HG03064 (cell line): Measurements from ENCODE around the gene USF1.
"Not testable (repeated sequence)": the region's sequence is repeated elsewhere in the genome, so short reads cannot be mapped to it uniquely, and the experiment has no call there.

Source experiments
- ATAC-seq: cut with Tn5 transposase; IDR thresholded peaks from one replicate; pipeline ENCODE4 v1.9.1; 2021; ENCODE audit warnings: low read depth; ENCODE audit not compliant: unreplicated experiment

Gene USF1

GRCh38 chr1:161019751-161020495, 25.9 kb downstream of the USF1 start:
- peak; percentile 2 for ATAC-seq

GRCh38 chr1:161019111-161019660, 26.6 kb downstream of the USF1 start:
- not testable (repeated sequence) for ATAC-seq

GRCh38 chr1:161018631-161018930, 27.2 kb downstream of the USF1 start:
- ATAC-seq, result no peak

- ATAC-seq, result no peak
These were observed 27.8 kb downstream of the USF1 start for GRCh38 chr1:161017756-161018630.

GRCh38 chr1:161017181-161017580, 28.6 kb downstream of the USF1 start:
- ATAC-seq, result not testable (repeated sequence)

GRCh38 chr1:161016683-161017082, 29.1 kb downstream of the USF1 start:
- ATAC-seq, result not testable (repeated sequence)

GRCh38 chr1:161013488-161014230, 32.1 kb downstream of the USF1 start:
- ATAC-seq, result peak; percentile 76

- peak; percentile 20 for ATAC-seq
These were observed 32.7 kb downstream of the USF1 start for GRCh38 chr1:161013131-161013487.

GRCh38 chr1:161012420-161012819, 33.4 kb downstream of the USF1 start:
- ATAC-seq, result no peak

GRCh38 chr1:161009602-161010211, 36.1 kb downstream of the USF1 start:
- ATAC-seq, result no peak

- no peak for ATAC-seq
These were observed 36.8 kb downstream of the USF1 start for GRCh38 chr1:161008869-161009510.

GRCh38 chr1:161007369-161007768, 38.4 kb downstream of the USF1 start:
- ATAC-seq, result no peak

GRCh38 chr1:161006563-161006962, 39.2 kb downstream of the USF1 start:
- no peak for ATAC-seq

GRCh38 chr1:161001525-161001924, 44.3 kb downstream of the USF1 start:
- no peak for ATAC-seq

GRCh38 chr1:161000736-161001480, 44.9 kb downstream of the USF1 start:
- no peak for ATAC-seq

GRCh38 chr1:160999376-160999775, 46.4 kb downstream of the USF1 start:
- ATAC-seq, result no peak

GRCh38 chr1:160997323-160998038, 48.3 kb downstream of the USF1 start:
- no peak for ATAC-seq

GRCh38 chr1:160996178-160996577, 49.6 kb downstream of the USF1 start:
- no peak for ATAC-seq
